GM13976 (cell line): ENCODE results near the gene ZNRF4.

Source experiments
- DNase-seq: peaks from one replicate; pipeline ENCODE4 v3.0.0; 2012; ENCODE audit warnings: low spot score
- in situ Hi-C: fragments of 300-500 bp; cut with MboI; formaldehyde crosslinking; loops from one replicate; pipeline ENCODE4 v1.12.0; 2022; ENCODE audit warnings: low sequenced_read_pairs, mixed read lengths, inconsistent platforms; ENCODE audit not compliant: unreplicated experiment
- TF ChIP-seq, protein P1 (sequence below): IDR thresholded peaks from 2 replicates; pipeline ENCODE4 v1.5.1; 2012; ENCODE audit warnings: borderline replicate concordance, mild to moderate bottlenecking; ENCODE audit not compliant: insufficient read depth; ENCODE audit errors: extremely low read depth, missing control alignments, control extremely low read depth

Gene ZNRF4

GRCh38 chr19:5489551-5489950 lies 34.3 kb downstream of the ZNRF4 start:
- no peak for DNase-seq
- in situ Hi-C loops = no loop called here
- TF ChIP-seq, protein P1, sequence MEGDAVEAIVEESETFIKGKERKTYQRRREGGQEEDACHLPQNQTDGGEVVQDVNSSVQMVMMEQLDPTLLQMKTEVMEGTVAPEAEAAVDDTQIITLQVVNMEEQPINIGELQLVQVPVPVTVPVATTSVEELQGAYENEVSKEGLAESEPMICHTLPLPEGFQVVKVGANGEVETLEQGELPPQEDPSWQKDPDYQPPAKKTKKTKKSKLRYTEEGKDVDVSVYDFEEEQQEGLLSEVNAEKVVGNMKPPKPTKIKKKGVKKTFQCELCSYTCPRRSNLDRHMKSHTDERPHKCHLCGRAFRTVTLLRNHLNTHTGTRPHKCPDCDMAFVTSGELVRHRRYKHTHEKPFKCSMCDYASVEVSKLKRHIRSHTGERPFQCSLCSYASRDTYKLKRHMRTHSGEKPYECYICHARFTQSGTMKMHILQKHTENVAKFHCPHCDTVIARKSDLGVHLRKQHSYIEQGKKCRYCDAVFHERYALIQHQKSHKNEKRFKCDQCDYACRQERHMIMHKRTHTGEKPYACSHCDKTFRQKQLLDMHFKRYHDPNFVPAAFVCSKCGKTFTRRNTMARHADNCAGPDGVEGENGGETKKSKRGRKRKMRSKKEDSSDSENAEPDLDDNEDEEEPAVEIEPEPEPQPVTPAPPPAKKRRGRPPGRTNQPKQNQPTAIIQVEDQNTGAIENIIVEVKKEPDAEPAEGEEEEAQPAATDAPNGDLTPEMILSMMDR = no peak

DNA sequence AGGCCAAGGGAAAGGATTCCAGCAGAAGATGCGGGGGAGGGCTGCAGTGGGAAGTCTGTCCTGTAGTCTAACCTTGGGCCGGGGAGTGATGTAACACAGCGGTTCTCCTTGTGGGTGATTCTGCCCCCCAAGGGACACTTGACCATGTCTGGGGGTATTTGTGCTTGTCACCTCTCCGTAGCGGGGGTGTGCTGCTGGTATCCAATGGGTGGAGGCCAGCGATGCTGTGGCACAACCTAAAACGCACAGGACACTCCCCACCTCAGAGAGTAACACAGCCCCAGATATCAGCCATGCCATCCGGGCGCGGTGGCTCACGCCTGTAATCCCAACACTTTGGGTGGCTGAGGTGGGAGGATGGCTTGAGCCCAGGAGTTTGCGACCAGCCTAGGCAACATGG lies 36.3 kb downstream of the ZNRF4 start:
- TF ChIP-seq, protein P1 = no peak
- DNase-seq = no peak
- in situ Hi-C loops = no loop called here

- no peak for DNase-seq
- TF ChIP-seq, protein P1 = no peak
- in situ Hi-C loops = no loop called here
Measured at GRCh38 chr19:5492281-5492634, 37.0 kb downstream of the ZNRF4 start.

DNA sequence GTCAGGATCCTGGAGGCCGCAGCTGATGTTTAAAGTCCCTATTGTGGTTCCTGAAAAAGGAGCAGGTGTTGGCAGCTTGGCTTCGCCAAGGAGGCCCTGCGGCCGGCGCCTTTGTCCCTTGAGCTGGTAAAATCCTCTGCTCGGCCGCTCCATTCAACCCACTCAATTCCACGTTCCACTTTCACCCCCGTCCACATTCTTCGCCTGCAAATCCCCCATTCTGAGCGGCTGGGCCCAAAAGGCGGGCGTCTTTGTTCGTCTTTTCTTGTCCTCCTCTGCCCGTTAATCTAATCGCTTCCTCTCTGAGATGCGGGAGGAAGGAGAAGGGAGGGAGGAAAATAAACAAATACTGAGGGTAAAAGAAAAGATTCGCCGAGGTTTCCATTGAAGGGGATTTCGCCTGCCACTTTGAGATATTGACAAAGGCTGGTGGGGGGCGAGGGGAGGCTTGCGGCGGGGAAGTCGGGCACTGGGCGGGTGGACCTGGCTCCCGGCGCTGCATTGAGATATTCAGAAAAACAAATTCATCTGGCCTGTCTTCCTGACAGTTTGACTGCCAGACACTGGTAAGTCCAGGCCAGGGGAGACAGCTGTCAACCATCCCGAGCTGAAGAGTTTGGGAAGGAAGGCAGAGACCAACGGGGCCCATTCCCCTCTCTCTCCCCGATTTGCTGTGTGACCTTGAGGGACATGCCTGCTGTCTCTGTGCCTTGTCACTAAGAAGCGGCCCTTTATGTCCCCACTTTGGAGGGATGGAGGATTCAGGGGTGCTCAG lies 37.6 kb downstream of the ZNRF4 start:
- DNase-seq = no peak
- TF ChIP-seq, protein P1 = no peak
- in situ Hi-C loops = no loop called here

GRCh38 chr19:5494773-5495172 lies 39.6 kb downstream of the ZNRF4 start:
- TF ChIP-seq, protein P1 = no peak
- DNase-seq = no peak
- in situ Hi-C loops = no loop called here

DNA sequence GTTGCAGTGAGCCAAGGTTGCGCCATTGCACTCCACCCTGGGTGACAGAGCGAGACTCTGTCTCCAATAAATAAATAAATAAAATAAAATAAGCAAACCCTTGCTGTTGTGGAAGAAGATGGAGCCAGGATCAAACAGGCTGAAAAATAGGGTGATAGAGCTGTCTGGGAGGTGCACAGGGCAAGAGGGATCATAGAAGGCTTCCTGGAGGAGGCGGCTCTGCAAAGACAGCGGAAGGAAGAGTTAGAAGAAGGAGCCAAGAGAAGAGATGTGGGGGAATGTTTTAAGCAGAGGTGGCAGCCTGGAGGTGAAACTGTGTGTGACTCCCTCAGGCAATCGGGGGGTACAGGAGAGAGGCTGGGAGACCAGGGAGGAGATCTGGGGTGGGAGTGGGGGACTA lies 40.6 kb downstream of the ZNRF4 start:
- in situ Hi-C loops = no loop called here
- DNase-seq = no peak
- TF ChIP-seq, protein P1 = no peak
